ENCODE data around the gene GSN. TPM values are rescaled to one million over a fixed set of nuclear protein-coding genes. Genes with fewer than 3 reads are reported as not detected.

GSN gene
- total RNA-seq, 1 experiment from 2014 or later = 21.9 TPM

DNA sequence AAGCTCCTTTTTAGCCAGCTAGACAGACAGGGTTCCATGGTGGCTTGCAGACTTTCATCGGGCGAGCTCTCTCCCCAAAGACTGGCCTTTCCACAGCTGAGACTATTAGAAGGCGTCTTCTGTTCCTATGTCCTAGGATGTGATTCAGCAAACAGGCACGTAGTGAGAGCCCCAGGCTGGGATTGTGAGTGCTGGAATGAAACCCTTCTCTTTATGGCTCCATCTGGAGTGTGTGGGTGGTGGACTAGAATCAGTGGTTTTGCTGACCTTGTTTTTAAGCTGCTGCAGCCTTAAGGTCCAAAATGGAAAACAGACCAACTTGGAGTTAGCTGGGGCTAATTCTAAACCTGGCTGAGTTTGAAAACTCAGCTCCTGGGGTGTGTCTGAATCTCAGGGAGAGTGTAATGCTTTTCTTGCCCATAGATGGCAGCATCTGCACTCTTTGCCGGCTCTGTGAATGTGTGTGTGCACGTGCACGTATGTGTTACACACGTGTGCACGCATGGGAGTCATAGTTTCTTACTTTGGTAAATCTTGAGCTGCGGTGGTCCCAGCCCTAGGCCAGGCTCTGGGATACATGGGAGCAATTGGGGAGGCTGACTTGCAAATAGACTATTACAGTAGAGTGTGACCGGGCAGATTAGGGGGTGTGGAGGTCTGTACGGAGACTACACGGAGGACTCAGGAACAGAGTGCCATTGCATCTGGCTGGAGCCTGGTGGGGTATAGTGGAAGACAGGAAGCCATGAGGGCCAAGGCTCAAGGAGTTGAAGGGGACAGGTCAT, 10.7 kb downstream of the GSN start:
- H3K4me1 Mint-ChIP-seq (ENCODE audit: insufficient read depth, unreplicated experiment) = peaks cover 62% of the 10 kb centered on the region
- POLR2A ChIA-PET = interaction anchor here (0.6 to 2.7 kb wide), 32 partner anchors 9 to 338 kb away, joined by 3 to 71 read pairs (median 6); partner anchors contain the start of genes GSN and RAB14
- intact Hi-C loops (cut with micrococcal nuclease) = loop anchor here (1.0 kb wide), 3 partner anchors 42 to 122 kb away; no protein-coding TSS in a partner anchor
- BruUV-seq (replicated peaks) = no TSS peak
- TF ChIP-seq, protein P1, sequence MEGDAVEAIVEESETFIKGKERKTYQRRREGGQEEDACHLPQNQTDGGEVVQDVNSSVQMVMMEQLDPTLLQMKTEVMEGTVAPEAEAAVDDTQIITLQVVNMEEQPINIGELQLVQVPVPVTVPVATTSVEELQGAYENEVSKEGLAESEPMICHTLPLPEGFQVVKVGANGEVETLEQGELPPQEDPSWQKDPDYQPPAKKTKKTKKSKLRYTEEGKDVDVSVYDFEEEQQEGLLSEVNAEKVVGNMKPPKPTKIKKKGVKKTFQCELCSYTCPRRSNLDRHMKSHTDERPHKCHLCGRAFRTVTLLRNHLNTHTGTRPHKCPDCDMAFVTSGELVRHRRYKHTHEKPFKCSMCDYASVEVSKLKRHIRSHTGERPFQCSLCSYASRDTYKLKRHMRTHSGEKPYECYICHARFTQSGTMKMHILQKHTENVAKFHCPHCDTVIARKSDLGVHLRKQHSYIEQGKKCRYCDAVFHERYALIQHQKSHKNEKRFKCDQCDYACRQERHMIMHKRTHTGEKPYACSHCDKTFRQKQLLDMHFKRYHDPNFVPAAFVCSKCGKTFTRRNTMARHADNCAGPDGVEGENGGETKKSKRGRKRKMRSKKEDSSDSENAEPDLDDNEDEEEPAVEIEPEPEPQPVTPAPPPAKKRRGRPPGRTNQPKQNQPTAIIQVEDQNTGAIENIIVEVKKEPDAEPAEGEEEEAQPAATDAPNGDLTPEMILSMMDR (IDR thresholded peaks at IDR 0.05; ENCODE audit: unreplicated experiment) = peak; percentile 83
- H3K27ac Mint-ChIP-seq (ENCODE audit: low read depth, unreplicated experiment) = peak overlapping the region; percentile 96
- no peaks in the 10 kb centered on the region for H3K9me3 Mint-ChIP-seq (ENCODE audit: unreplicated experiment)
- peak; percentile 94 for DNase-seq (ENCODE audit: unreplicated experiment)
- no peaks in the 10 kb centered on the region for H3K36me3 Mint-ChIP-seq (ENCODE audit: insufficient read depth, unreplicated experiment)
- CTCF ChIA-PET = interaction anchor here (0.6 to 3.8 kb wide), 52 partner anchors 9 to 746 kb away, joined by 3 to 67 read pairs (median 5); partner anchors contain the start of gene GSN
- peak overlapping the region; percentile 65 for H3K4me3 Mint-ChIP-seq (ENCODE audit: unreplicated experiment)
- no peaks in the 10 kb centered on the region for H3K27me3 Mint-ChIP-seq (ENCODE audit: insufficient read depth, unreplicated experiment)

DNA sequence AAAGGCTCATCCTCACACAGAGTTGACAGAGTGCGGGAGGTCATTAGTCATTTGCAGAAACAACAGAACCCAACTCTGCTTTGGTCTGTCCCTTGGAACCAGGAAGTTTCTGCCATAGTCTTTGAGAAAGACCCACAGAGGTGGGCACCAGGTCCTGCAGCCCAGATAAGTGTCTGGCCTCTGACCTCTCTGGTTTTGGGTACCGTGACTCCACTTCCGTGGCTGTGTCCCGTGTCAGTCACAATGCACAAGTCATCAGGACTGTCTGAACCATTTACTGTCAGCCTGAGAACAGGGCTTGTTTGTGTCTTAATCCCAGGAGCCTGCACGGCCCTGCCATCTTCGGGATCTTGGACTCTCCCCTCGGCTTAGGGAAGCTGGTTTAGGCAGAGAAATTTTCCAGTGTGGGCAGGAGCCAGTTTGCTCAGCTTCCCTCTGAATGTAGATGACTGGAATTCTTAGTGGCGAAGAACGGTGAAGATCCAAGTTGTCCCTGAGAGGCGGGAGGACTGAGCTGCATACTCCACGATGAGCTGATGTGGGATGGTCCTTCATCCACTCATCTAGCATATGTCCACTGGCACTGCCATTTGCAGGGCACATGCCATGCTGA, 11.9 kb downstream of the GSN start:
- no peak for DNase-seq (ENCODE audit: unreplicated experiment)
- no TSS peak for BruUV-seq (replicated peaks)
- Mint-ChIP-seq H3K36me3 (ENCODE audit: insufficient read depth, unreplicated experiment) (no peaks in the 10 kb centered on the region), H3K27ac (ENCODE audit: low read depth, unreplicated experiment) (peak overlapping the region; percentile 96), H3K4me1 (ENCODE audit: insufficient read depth, unreplicated experiment) (peaks cover 73% of the 10 kb centered on the region), H3K4me3 (ENCODE audit: unreplicated experiment) (no peak overlapping the region), H3K9me3 (ENCODE audit: unreplicated experiment) (no peaks in the 10 kb centered on the region), H3K27me3 (ENCODE audit: insufficient read depth, unreplicated experiment) (no peaks in the 10 kb centered on the region)
- TF ChIP-seq, protein P1 (IDR thresholded peaks at IDR 0.05; ENCODE audit: unreplicated experiment) = no peak
- ChIA-PET POLR2A (interaction anchor here (0.9 to 5.5 kb wide), 8 partner anchors 10 to 158 kb away, joined by 3 to 33 read pairs (median 6); partner anchors contain the start of gene GSN), CTCF (interaction anchor here (1.0 to 2.0 kb wide), 14 partner anchors 9 to 119 kb away, joined by 3 to 28 read pairs (median 6); partner anchors contain the start of gene GSN)
- intact Hi-C loops (cut with micrococcal nuclease) = no loop called here

DNA sequence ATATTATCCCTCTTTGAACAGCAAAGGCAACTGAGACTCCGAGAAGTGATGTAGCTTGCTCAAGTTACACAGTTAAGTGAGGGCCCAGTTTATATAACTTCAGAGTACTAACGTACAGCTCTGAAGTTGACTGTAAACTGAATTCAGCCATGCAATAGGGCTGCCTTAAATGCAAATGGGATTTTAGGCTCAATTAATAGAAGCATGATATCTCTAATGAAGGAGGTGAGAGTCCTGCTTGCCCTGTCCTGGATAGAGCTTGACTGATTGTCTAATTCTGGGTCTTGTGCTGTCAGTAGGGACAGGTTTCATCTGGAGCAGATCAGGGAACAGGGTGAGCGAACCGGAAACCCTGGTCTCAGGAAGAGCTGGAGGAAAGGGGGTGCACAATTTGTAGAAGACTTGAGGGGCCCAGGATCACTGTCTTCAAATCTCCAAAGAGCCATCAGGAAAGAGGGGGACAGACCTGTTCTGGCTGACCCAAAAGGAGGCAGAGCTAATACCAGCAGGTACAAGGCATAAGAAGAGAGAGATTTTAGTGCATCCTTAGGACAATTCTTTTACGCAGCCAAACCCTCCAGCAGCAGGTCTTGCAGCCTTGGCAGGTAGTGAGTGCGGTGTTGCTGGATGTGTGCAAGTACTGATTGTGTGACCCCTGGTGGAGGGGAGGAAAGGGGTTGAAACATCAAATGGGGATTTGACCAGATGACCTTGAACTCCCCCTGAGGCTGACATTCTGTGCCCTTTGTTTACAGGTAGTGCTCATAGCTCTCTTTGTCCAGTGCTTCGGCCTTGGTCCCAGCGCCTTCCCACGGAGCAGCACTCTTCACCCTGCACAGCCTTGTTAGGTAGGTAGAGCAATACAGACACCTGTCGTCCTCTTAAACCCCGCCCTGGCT, 13.0 kb downstream of the GSN start:
- Mint-ChIP-seq H3K27ac (ENCODE audit: low read depth, unreplicated experiment) (peak overlapping the region; percentile 80), H3K27me3 (ENCODE audit: insufficient read depth, unreplicated experiment) (no peaks in the 10 kb centered on the region), H3K9me3 (ENCODE audit: unreplicated experiment) (no peaks in the 10 kb centered on the region), H3K4me3 (ENCODE audit: unreplicated experiment) (no peak overlapping the region), H3K4me1 (ENCODE audit: insufficient read depth, unreplicated experiment) (peaks cover 77% of the 10 kb centered on the region), H3K36me3 (ENCODE audit: insufficient read depth, unreplicated experiment) (no peaks in the 10 kb centered on the region)
- no peak for DNase-seq (ENCODE audit: unreplicated experiment)
- TF ChIP-seq, protein P1 (IDR thresholded peaks at IDR 0.05; ENCODE audit: unreplicated experiment) = no peak
- POLR2A ChIA-PET = interaction anchor here (0.9 to 5.5 kb wide), 12 partner anchors 12 to 159 kb away, joined by 3 to 33 read pairs (median 6); partner anchors contain the start of gene GSN
- CTCF ChIA-PET = interaction anchor here (0.7 to 2.0 kb wide), 18 partner anchors 11 to 204 kb away, joined by 3 to 28 read pairs (median 4); partner anchors contain the start of gene GSN
- no TSS peak for BruUV-seq (replicated peaks)
- intact Hi-C loops (cut with micrococcal nuclease) = no loop called here

Measured in MCF 10A (cell line).